ENCODE data around the gene PHLDB1. TPM values are rescaled to one million over a fixed set of nuclear protein-coding genes. Genes with fewer than 3 reads are reported as not detected.

The PHLDB1 gene
- total and polyA plus RNA-seq, 2 donors (not counting 3 experiments of a cell fraction or from before 2014, with no cell fraction given) = 99.7 to 183 TPM

GRCh38 chr11:118655486-118656190 is 48.2 kb downstream of the PHLDB1 start:
- CTCF ChIA-PET = interaction anchor here (1.0 to 6.7 kb wide), 3 partner anchors 38 to 61 kb away, joined by 3 to 65 read pairs (median 32); partner anchors contain the start of gene PHLDB1

More at GRCh38 chr11:118655486-118656190, 48.2 kb downstream of the PHLDB1 start:
- no peaks in the 10 kb centered on the region for H4K20me1 ChIP-seq (replicated peaks; ENCODE audit: control insufficient read depth, extremely low read depth, insufficient read depth, low read length)
- TF ChIP-seq MYC (IDR thresholded peaks at IDR 0.05; ENCODE audit: low read depth, low read length) (no peak), POLR2A (IDR thresholded peaks at IDR 0.05; ENCODE audit: low read depth, low read length) (no peak), FOS (IDR thresholded peaks at IDR 0.05; ENCODE audit: borderline replicate concordance, insufficient read depth, low read length) (no peak), MAX (IDR thresholded peaks at IDR 0.05; ENCODE audit: insufficient read depth, insufficient read length) (no peak), JUN (IDR thresholded peaks at IDR 0.05; ENCODE audit: borderline replicate concordance, insufficient read depth, insufficient read length, low read depth) (no peak), CTCF (IDR thresholded peaks at IDR 0.05; ENCODE audit: extremely low read depth in 1 of 2, insufficient read depth in 1 of 2, low read depth in 1 of 2, low read length in 2 of 2) (no peak), POLR2AphosphoS5 (IDR thresholded peaks at IDR 0.05; ENCODE audit: insufficient read depth, low read depth, low read length) (no peak), EZH2 (IDR thresholded peaks at IDR 0.05; ENCODE audit: borderline replicate concordance, low read depth, low read length, severe bottlenecking) (no peak), GATA2 (IDR thresholded peaks at IDR 0.05; ENCODE audit: insufficient read depth, insufficient read length, low read depth, low read length) (no peak)
- H3K27me3 ChIP-seq (ENCODE audit: control insufficient read depth in 2 of 2, insufficient read depth in 2 of 2, low read length in 2 of 2) = no peaks in the 10 kb centered on the region
- H3K79me2 ChIP-seq (ENCODE audit: control insufficient read depth, insufficient read depth, low read length) = no peaks in the 10 kb centered on the region
- intact Hi-C loops (cut with micrococcal nuclease) (no loop called here), dilution Hi-C loops (cut with MboI; ENCODE audit: extremely low pct_ligation_motif_present, low sequenced_read_pairs) (no loop called here)
- DNase-seq (ENCODE audit: low read depth, low spot score) (no peak), FAIRE-seq (no peak)
- no peak overlapping the region for H3K4me2 ChIP-seq (ENCODE audit: insufficient read depth, low read length)
- H3K4me3 ChIP-seq (replicated peaks in 1 of 3; ENCODE audit: insufficient read depth in 1 of 3, low read depth in 1 of 3, low read length in 3 of 3) = no peak overlapping the region
- H3K36me3 ChIP-seq (ENCODE audit: control insufficient read depth in 2 of 2, extremely low read depth in 1 of 2, insufficient read depth in 2 of 2, low read length in 2 of 2) = peaks cover 23 to 42% of the 10 kb centered on the region in 2 experiments
- no TSS peak for BruUV-seq (replicated peaks)
- H3K9me1 ChIP-seq (replicated peaks; ENCODE audit: control insufficient read depth, extremely low read depth, insufficient read depth, low read length) = no peaks in the 10 kb centered on the region
- no peak overlapping the region for H3K9ac ChIP-seq (replicated peaks; ENCODE audit: extremely low read depth, insufficient read depth, low read length)
- H3K27ac ChIP-seq (ENCODE audit: insufficient read depth, low read depth, low read length) = no peak overlapping the region
- H3K4me1 ChIP-seq (ENCODE audit: control insufficient read depth, extremely low read depth, insufficient read depth, low read length) = peaks cover 6% of the 10 kb centered on the region
- H3K9me3 ChIP-seq (replicated peaks; ENCODE audit: control insufficient read depth, insufficient read depth, low read length) = no peaks in the 10 kb centered on the region
- no peak overlapping the region for H2AFZ ChIP-seq (ENCODE audit: low read depth, low read length)
- POLR2A ChIA-PET = interaction anchor here (1.1 kb wide), 1 partner anchor 254 kb away, joined by 3 read pairs; no protein-coding TSS in a partner anchor
